ENCODE measurements around the gene GUCY2C. TPM values are rescaled to one million over a fixed set of nuclear protein-coding genes. Genes with fewer than 3 reads are reported as not detected.

GUCY2C gene
- total RNA-seq, 2 experiments from 2014 or later: not detected

- H3K27me3 Mint-ChIP-seq: peaks cover 4% of the 10 kb centered on the region
- Histone ChIP-seq H3K4me1 (ENCODE audit: insufficient read depth, low read length) (no peaks in the 10 kb centered on the region), H3K36me3 (ENCODE audit: insufficient read depth, low read length) (no peaks in the 10 kb centered on the region), H3K9me3 (ENCODE audit: control insufficient read depth in 1 of 2, insufficient read depth in 1 of 2, low read length in 2 of 2) (peaks cover 0 to 1% of the 10 kb centered on the region in 2 experiments), H3K27me3 (ENCODE audit: control insufficient read depth in 1 of 2, insufficient read depth in 2 of 2, low read length in 2 of 2) (no peaks in the 10 kb centered on the region), H3K4me3 (ENCODE audit: low read length) (no peak overlapping the region), H3K27ac (ENCODE audit: low read depth in 1 of 2, low read length in 2 of 2) (no peak overlapping the region)
- ATAC-seq (ENCODE audit: poor library complexity): no peak
- H3K9me3 Mint-ChIP-seq: no peaks in the 10 kb centered on the region
- H3K36me3 Mint-ChIP-seq (ENCODE audit: low read depth): no peaks in the 10 kb centered on the region
- no peaks in the 10 kb centered on the region for H3K4me1 Mint-ChIP-seq (ENCODE audit: low read depth)
- no peak for DNase-seq
- ChIA-PET POLR2A (no interaction called here), CTCF (no interaction called here)
- no peak for TF ChIP-seq CTCF (IDR thresholded peaks at IDR 0.05)
- H3K4me3 Mint-ChIP-seq: no peak overlapping the region
- no peak overlapping the region for H3K27ac Mint-ChIP-seq
- intact Hi-C loops (cut with DNase I, micrococcal nuclease): loop anchor here (1.0 to 2.0 kb wide), 5 partner anchors 13 to 366 kb away; no protein-coding TSS in a partner anchor
Measured at GRCh38 chr12:14630793-14631192, 65.6 kb downstream of the GUCY2C start.

GRCh38 chr12:14629832-14630710, 66.3 kb downstream of the GUCY2C start:
- no peak overlapping the region for H3K27ac Mint-ChIP-seq
- no peaks in the 10 kb centered on the region for H3K27me3 ChIP-seq (ENCODE audit: control insufficient read depth in 1 of 2, insufficient read depth in 2 of 2, low read length in 2 of 2)
- H3K36me3 ChIP-seq (ENCODE audit: insufficient read depth, low read length): no peaks in the 10 kb centered on the region
- peak; percentile 100 for ATAC-seq (ENCODE audit: poor library complexity)
- no peaks in the 10 kb centered on the region for H3K4me1 Mint-ChIP-seq (ENCODE audit: low read depth)
- ChIA-PET POLR2A (interaction anchor here (0.6 kb wide), 1 partner anchor 10 kb away, joined by 4 read pairs; no protein-coding TSS in a partner anchor), CTCF (interaction anchor here (0.6 to 1.4 kb wide), 7 partner anchors 17 to 155 kb away, joined by 3 to 6 read pairs (median 3); no protein-coding TSS in a partner anchor)
- no peaks in the 10 kb centered on the region for H3K36me3 Mint-ChIP-seq (ENCODE audit: low read depth)
- intact Hi-C loops (cut with DNase I, micrococcal nuclease): loop anchor here (1.0 to 5.0 kb wide), 6 partner anchors 13 to 637 kb away; no protein-coding TSS in a partner anchor
- no peak overlapping the region for H3K4me3 Mint-ChIP-seq
- no peak overlapping the region for H3K4me3 ChIP-seq (ENCODE audit: low read length)
- peak; percentile 36 to 81 (median 52) for DNase-seq
- no peaks in the 10 kb centered on the region for H3K9me3 ChIP-seq (ENCODE audit: control insufficient read depth in 1 of 2, insufficient read depth in 1 of 2, low read length in 2 of 2)
- no peaks in the 10 kb centered on the region for H3K9me3 Mint-ChIP-seq
- H3K27me3 Mint-ChIP-seq: peaks cover 4% of the 10 kb centered on the region
- H3K4me1 ChIP-seq (ENCODE audit: insufficient read depth, low read length): no peaks in the 10 kb centered on the region
- TF ChIP-seq CTCF (IDR thresholded peaks at IDR 0.05): peak; percentile 100
- H3K27ac ChIP-seq (ENCODE audit: low read depth in 1 of 2, low read length in 2 of 2): no peak overlapping the region

- POLR2A ChIA-PET: no interaction called here
Measured at GRCh38 chr12:14628771-14629170, 67.6 kb downstream of the GUCY2C start.

More at GRCh38 chr12:14628771-14629170, 67.6 kb downstream of the GUCY2C start:
- no peaks in the 10 kb centered on the region for H3K4me1 ChIP-seq (ENCODE audit: insufficient read depth, low read length)
- peaks cover 6% of the 10 kb centered on the region for H3K27me3 Mint-ChIP-seq
- no peaks in the 10 kb centered on the region for H3K9me3 ChIP-seq (ENCODE audit: control insufficient read depth in 1 of 2, insufficient read depth in 1 of 2, low read length in 2 of 2)
- H3K36me3 Mint-ChIP-seq (ENCODE audit: low read depth): no peaks in the 10 kb centered on the region
- H3K27ac Mint-ChIP-seq: no peak overlapping the region
- no peak overlapping the region for H3K4me3 Mint-ChIP-seq
- no peaks in the 10 kb centered on the region for H3K27me3 ChIP-seq (ENCODE audit: control insufficient read depth in 1 of 2, insufficient read depth in 2 of 2, low read length in 2 of 2)
- no peaks in the 10 kb centered on the region for H3K36me3 ChIP-seq (ENCODE audit: insufficient read depth, low read length)
- CTCF ChIA-PET: interaction anchor here (1.2 to 1.4 kb wide), 2 partner anchors 20 to 34 kb away, joined by 3 to 6 read pairs; no protein-coding TSS in a partner anchor
- H3K27ac ChIP-seq (ENCODE audit: low read depth in 1 of 2, low read length in 2 of 2): no peak overlapping the region
- DNase-seq: no peak
- no peaks in the 10 kb centered on the region for H3K9me3 Mint-ChIP-seq
- intact Hi-C loops (cut with DNase I, micrococcal nuclease): loop anchor here in 1 of 2 experiments (5.0 kb wide), 1 partner anchor 639 kb away; no protein-coding TSS in a partner anchor
- no peak for TF ChIP-seq CTCF (IDR thresholded peaks at IDR 0.05)
- no peak overlapping the region for H3K4me3 ChIP-seq (ENCODE audit: low read length)
- no peak for ATAC-seq (ENCODE audit: poor library complexity)
- no peaks in the 10 kb centered on the region for H3K4me1 Mint-ChIP-seq (ENCODE audit: low read depth)

All from CD4-positive, alpha-beta T cell (primary cell).